ENCODE data around the gene IL18BP. TPM values are rescaled to one million over a fixed set of nuclear protein-coding genes. Genes with fewer than 3 reads are reported as not detected.

IL18BP gene
- total RNA-seq, 1 experiment from 2014 or later: 10.6 TPM

- BruUV-seq (replicated peaks): no TSS peak
- POLR2A ChIA-PET (ENCODE audit: low non-redundant PET): no interaction called here
- TF ChIP-seq CTCF (conservative IDR thresholded peaks at IDR 0.05; ENCODE audit: low read depth, low read length): no peak
- TF ChIP-seq EZH2 (IDR thresholded peaks at IDR 0.05; ENCODE audit: borderline replicate concordance, low read depth, low read length, poor library complexity, severe bottlenecking): no peak
- no peaks in the 10 kb centered on the region for H3K9me3 ChIP-seq (ENCODE audit: low read depth, low read length, poor library complexity, severe bottlenecking)
- intact Hi-C loops (cut with micrococcal nuclease; ENCODE audit: unreplicated experiment): no loop called here
- CTCF ChIA-PET: interaction anchor here (0.6 kb wide), 1 partner anchor 211 kb away, joined by 3 read pairs; no protein-coding TSS in a partner anchor
- H3K4me1 ChIP-seq (ENCODE audit: insufficient read depth, low read length, poor library complexity, severe bottlenecking): no peaks in the 10 kb centered on the region
- peaks cover 98% of the 10 kb centered on the region for H3K36me3 ChIP-seq (ENCODE audit: insufficient read depth, low read length, poor library complexity, severe bottlenecking)
- no peak overlapping the region for H3K4me3 ChIP-seq (ENCODE audit: low read depth, low read length, poor library complexity, severe bottlenecking)
- no peaks in the 10 kb centered on the region for H3K27me3 ChIP-seq (replicated peaks; ENCODE audit: insufficient read depth, low read depth, low read length, poor library complexity)
- no peak for DNase-seq (ENCODE audit: low spot score)
- no peak overlapping the region for H3K27ac ChIP-seq (ENCODE audit: low read depth, low read length, poor library complexity, severe bottlenecking)
These were observed 12.0 kb downstream of the IL18BP start for GRCh38 chr11:72010529-72011233.

DNA sequence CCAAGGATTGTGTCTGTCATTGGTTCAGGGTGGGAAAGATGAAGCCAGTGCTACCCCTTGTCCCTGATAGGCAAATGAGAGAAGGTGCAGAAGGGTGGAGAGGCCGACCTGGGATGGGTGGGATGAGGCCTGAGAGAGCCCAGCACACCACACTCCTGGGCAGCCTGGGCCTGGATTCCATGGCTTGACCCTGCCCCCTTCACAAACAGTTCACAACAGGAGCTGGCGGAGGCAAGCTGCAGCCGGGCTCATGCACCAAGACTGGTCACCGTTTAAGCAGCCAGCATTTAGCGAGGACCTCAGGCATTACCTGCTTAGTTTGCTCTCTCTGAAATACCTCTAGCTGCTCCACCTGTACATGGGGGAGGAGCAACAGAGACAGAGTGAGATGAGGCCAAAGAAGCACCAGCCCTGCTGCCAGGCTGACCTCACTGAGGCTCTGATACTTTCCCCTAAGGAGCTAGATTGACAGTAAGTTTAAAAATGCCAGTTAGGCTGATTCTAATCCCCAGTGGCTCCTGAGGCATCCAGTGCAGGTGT, 13.5 kb downstream of the IL18BP start:
- POLR2A ChIA-PET (ENCODE audit: low non-redundant PET): no interaction called here
- CTCF ChIA-PET: interaction anchor here (1.6 kb wide), 1 partner anchor 13 kb away, joined by 4 read pairs; no protein-coding TSS in a partner anchor
- TF ChIP-seq EZH2 (IDR thresholded peaks at IDR 0.05; ENCODE audit: borderline replicate concordance, low read depth, low read length, poor library complexity, severe bottlenecking) (no peak), CTCF (conservative IDR thresholded peaks at IDR 0.05; ENCODE audit: low read depth, low read length) (no peak)
- BruUV-seq (replicated peaks): no TSS peak
- H3K4me3 ChIP-seq (ENCODE audit: low read depth, low read length, poor library complexity, severe bottlenecking): no peak overlapping the region
- H3K4me1 ChIP-seq (ENCODE audit: insufficient read depth, low read length, poor library complexity, severe bottlenecking): no peaks in the 10 kb centered on the region
- no peaks in the 10 kb centered on the region for H3K9me3 ChIP-seq (ENCODE audit: low read depth, low read length, poor library complexity, severe bottlenecking)
- no peaks in the 10 kb centered on the region for H3K27me3 ChIP-seq (replicated peaks; ENCODE audit: insufficient read depth, low read depth, low read length, poor library complexity)
- peaks cover 98% of the 10 kb centered on the region for H3K36me3 ChIP-seq (ENCODE audit: insufficient read depth, low read length, poor library complexity, severe bottlenecking)
- intact Hi-C loops (cut with micrococcal nuclease; ENCODE audit: unreplicated experiment): no loop called here
- DNase-seq (ENCODE audit: low spot score): no peak
- no peak overlapping the region for H3K27ac ChIP-seq (ENCODE audit: low read depth, low read length, poor library complexity, severe bottlenecking)

- ChIA-PET CTCF (interaction anchor here (1.1 to 1.6 kb wide), 2 partner anchors 12 to 20 kb away, joined by 3 to 4 read pairs; no protein-coding TSS in a partner anchor), POLR2A (ENCODE audit: low non-redundant PET) (no interaction called here)
- Histone ChIP-seq H3K36me3 (ENCODE audit: insufficient read depth, low read length, poor library complexity, severe bottlenecking) (peaks cover 98% of the 10 kb centered on the region), H3K4me3 (ENCODE audit: low read depth, low read length, poor library complexity, severe bottlenecking) (no peak overlapping the region), H3K4me1 (ENCODE audit: insufficient read depth, low read length, poor library complexity, severe bottlenecking) (no peaks in the 10 kb centered on the region), H3K9me3 (ENCODE audit: low read depth, low read length, poor library complexity, severe bottlenecking) (no peaks in the 10 kb centered on the region), H3K27me3 (replicated peaks; ENCODE audit: insufficient read depth, low read depth, low read length, poor library complexity) (no peaks in the 10 kb centered on the region), H3K27ac (ENCODE audit: low read depth, low read length, poor library complexity, severe bottlenecking) (no peak overlapping the region)
- intact Hi-C loops (cut with micrococcal nuclease; ENCODE audit: unreplicated experiment): no loop called here
- TF ChIP-seq EZH2 (IDR thresholded peaks at IDR 0.05; ENCODE audit: borderline replicate concordance, low read depth, low read length, poor library complexity, severe bottlenecking) (no peak), CTCF (conservative IDR thresholded peaks at IDR 0.05; ENCODE audit: low read depth, low read length) (no peak)
- no peak for DNase-seq (ENCODE audit: low spot score)
- no TSS peak for BruUV-seq (replicated peaks)
These were observed 14.4 kb downstream of the IL18BP start for GRCh38 chr11:72012897-72013721.

Measured in A673 (cell line).